Activated CD4-positive, alpha-beta T cell treated with anti-CD3 and anti-CD28 coated beads, Interleukin-2, amount 50 U/mL, for 24 hours (primary cell): ENCODE results near the gene KRTAP10-4.
A peak's percentile ranks its signal among the peaks of the same experiment; 100 is the strongest.
"Not testable (repeated sequence)": the region's sequence is repeated elsewhere in the genome, so short reads cannot be mapped to it uniquely, and the experiment has no call there.

ENCODE experiments used
- DNase-seq, 2 donors: peaks; one replicate each; pipeline ENCODE4 v3.0.0-alpha.2; 2020; ENCODE audit warnings: low read depth in 1 of 2, low spot score in 1 of 2

The KRTAP10-4 gene

DNA sequence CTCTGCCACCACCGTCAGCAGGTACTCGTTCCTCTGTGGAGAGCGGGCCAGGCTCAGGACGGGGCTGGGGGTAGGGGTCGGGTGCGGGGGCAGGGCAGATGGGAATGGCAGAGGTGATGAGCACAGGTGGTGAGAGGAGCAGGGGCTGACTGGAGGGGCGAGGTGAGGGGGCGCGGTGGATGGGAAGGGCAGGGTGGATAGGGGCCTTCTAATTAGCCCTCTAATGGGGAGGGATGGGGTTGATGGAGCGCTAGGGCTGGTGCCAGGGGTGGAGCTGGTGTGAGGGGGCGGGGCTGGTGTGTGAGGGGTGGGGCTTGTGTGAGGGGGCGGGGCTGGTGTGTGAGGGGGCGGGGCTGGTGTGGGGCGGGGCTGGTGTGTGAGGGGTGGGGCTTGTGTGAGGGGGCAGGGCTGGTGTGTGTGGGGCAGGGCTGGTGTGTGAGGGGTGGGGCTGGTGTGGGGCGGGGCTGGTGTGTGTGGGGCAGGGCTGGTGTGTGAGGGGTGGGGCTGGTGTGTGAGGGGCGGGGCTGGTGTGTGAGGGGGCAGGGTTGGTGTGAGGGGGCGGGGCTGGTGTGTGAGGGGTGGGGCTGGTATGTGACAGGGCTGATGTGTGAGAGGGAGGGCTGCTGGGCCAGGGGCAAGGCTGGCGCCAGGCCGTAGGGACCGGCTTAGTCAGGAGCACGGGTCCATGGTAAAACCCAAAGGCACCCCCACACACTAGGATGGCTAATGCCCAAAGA, 39.5 kb upstream of the KRTAP10-4 start:
- no peak for DNase-seq

DNA sequence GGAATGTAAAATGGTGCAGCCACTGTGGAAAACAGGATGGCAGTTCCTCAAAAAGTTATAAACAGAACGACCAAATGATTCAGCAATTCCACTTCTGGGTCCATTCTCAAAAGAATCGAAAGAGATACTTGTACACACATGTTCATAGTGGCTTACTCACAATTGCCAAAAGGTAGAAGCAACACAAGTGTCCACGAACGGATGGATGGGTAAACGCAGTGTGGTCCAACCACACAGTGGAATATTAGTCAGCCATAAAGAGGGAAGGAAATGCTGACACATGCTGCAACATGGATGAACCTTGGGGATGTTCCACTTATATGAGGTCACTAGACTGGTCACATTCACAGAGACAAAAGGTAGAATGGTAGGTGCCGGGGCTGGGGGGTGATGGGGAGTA, 38.8 kb upstream of the KRTAP10-4 start:
- DNase-seq: no peak

DNA sequence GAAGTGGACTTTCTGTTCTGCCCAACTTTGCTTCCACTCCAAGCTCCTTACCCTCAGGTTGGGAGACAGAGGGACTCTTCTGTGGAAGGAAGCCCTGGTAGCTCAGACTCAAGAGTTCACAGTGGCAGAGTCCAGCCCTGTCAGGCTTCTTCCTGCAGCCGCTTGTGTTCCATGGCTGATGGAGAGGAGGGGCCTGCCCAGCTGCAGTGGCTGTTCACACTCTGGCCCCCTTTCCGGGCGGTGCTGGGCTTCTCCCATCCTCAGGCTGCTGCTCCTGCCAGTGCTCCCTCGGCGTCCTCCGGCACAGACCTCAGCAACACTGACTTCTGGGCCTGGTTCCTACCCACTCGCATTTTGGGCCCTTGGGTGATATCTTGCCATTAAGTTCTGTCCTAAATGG, 37.6 kb upstream of the KRTAP10-4 start:
- DNase-seq: no peak

DNA sequence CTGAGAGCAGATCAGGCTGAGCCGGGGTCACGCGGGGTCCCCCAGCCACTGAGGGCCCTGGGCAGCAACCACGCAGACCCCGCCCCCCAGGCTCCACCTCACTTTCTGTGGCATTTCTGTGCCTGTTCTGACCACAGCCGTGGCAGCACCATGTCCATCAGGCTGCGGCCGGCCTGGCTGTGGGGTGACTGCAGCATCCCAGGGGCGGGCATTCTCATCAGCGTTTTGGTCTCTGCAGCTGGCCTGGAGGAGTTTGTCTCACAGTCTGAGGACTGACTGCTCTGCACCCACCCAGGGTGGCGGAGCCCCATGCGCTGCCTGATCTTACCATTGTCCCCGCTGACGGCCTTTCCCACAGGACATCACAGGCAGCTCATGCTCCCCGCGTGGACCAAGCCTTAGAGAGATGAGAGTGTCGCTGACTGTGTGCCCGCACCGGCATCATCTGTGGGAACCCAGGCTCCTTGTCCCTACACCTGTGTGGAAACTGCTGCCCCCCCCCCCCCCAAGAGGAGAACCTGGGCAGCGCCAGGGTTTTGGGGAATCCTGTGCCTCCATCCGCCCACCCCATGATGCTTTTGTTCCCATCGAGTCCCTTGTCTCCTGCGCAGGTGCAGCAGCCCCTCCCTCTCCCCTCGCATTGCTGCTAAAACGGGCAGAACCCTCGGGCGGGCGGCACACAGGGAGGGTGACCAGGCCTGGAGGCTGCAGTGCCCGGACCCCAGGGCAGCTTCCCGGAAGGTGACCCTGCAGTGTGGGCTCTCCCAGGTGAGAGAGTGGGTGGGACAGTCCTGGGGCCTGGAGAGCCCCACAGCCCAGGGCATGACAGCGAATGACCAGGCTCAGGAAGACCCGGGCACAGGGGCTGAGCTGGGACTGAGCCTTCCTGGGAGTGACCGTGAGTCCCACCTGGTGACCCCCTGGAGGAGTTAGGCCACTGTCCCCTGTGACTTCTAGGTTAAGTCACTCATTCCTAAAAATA, 35.3 kb upstream of the KRTAP10-4 start:
- no peak for DNase-seq

DNA sequence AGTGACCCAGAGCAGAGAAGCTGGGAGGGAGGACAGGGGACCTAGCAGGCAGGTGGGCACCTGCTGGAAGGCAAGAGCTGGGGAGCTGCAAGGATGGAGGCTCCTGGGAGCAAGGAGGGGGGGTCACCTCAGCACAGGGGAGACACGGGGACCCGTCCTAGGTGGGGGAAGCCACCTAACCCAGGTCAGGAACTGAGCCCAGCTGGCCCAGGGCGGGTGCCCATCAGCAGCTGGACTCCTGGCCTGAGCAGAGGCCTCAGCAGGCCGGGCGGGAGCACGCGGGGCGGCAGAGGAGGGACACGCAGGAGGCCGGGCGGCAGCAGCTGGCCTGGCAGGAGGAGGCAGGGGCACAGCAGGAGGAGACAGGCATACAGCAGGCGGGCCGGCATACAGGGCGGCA, 34.5 kb upstream of the KRTAP10-4 start:
- no peak for DNase-seq

DNA sequence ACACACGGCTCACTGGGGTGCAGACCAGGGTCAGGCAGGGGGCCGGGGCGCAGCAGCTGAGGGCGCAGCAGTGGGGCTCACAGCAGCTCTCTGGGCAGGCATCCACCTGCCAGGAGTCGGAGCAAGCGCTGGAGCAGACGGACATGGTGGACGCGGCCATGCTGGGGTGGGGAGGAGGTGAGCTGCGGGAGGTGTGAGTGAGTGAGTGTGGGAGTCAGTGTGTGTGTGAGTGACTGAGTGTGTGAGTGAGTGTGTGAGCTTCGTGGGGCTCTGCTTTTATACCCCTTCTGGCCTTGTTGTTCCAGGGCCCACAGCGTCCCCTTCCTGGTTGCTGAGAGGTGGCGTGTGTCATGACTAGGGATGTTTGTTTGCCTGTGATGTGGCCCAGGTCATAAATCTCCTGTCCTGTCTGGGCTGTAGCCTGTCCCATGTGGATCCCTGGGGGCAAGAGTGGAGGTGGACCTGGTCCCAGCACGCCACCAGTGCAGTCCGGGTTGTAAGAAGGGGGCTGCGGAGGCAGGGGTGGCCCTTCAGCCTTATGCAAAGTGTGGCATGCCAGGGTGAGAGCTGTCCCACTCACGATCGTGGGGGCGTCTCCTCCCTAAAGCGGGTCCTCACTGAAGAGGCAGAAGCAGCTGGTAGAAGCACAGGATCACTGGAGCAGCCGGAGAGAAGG, 33.4 kb upstream of the KRTAP10-4 start, which contains the start of gene KRTAP10-1:
KRTAP10-1 (minus strand) TSS at position 205 of the 676 bp plus-strand sequence; CDS start at position 160, 45 bp downstream.
- no peak for DNase-seq

DNA sequence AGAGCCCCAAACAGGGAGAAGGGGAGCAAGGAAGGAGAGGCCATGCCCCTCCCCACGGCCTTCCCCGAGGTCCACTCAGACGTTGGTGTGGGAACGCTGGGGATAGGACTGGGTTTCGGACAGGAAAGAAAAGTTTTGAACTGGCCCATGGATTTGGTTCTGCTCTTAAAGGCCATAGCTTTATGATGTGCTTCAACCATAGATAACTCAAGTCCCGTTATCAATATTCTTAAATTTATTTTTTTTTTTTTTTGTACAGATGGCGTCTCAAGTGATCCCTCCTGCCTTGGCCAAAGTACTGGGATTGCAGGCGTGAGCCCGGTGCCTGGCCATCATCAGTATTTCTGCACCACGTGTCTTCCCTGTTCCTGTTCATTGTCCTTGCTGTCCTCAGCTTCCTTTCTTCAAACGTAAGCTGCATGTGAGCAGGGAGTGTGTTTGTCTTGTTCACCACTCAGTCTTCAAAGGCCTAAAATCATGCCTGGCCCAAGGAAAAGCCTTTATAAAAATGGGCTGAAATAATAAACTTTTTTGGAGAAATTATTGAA, 32.7 kb upstream of the KRTAP10-4 start:
- DNase-seq: no peak

DNA sequence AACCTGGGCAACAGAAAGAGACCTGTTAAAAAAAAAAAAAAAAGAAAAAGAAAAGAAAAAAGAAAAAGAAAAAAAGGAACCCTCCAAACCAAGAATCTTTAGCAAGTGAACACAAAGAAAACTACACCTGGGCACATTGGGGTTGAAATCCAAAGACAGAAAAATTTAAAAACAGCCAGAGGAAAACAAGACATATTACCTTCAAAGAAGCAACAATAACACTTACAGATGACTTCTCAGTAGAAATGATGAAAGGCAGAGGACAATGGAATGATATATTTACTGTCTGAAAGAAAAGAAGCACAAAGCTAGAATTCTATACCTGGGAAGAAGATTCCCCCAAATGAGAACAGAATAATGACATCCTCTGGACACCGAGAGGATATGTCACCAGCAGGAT, 30.8 kb upstream of the KRTAP10-4 start:
- no peak for DNase-seq

DNA sequence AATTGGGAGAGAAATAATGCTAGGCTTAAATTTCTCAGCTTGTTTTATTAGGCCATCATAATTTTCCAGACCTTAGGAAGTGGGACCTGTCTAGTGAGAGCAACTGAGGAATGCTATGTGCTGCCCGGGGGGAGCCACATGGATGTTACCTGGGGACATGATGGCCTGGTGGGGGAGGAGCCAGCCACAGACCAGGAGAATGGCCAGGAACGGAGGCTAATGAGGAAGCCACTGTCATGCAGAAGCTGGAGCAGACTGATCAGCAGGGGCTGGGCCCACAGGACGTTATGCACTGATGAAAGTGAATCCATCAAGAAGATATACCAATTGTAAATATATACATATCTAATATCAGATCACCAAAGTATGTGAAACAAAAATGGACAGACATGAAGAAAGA, 29.0 kb upstream of the KRTAP10-4 start:
- no peak for DNase-seq

DNA sequence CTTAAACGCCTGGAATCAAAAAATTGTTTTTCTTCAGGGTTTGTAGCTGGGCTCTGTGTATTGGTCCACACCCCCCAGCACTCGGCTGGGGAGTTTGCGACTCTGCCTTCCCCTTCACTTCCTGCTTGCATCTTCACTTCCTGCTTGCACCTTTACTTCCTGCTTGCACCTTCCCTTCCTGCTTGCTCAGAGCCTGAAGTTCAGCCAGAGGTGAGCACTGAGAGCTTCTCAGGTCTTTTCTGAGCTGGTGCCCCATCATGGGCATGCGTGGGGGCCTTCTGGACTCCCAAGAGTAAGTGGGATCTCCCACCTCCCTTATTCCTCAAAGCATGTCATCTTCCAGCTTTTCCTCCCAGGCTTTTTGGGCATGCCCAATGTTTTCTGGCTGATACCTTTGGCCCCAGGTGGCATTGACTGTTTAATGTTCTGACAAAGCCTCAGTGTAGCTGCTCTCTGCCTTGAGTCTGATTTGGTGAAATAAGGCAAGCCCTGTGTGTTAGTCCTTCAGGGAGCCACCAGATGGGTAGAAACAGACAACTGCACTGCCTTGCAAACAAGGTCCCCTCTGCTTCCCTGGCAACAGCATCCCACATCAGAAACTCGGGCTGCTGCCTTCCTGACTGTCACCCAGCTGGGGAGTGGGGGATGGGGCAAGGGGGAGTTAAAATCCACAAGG, 25.7 kb upstream of the KRTAP10-4 start:
- DNase-seq: peak in 1 of 2 donors; percentile 15

DNA sequence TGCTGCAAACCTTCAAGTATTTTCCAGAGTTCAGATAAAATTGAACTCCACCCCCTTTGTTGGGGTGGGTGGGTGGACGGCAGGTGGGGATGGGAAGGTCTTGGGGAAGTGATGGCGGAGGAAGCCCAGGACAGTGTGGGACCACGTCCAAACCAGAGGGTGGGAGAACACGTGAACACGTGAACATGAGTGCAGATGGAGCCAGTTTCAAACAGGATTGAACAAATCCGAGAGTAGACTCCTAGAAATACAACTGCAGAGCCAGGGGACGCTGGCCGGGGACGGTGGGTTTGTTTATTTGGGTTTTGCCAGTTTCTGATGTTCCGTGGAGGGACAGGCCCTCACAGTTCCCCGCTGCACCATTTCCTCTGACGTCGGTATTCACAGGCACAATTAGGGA, 25.1 kb upstream of the KRTAP10-4 start:
- DNase-seq: no peak

DNA sequence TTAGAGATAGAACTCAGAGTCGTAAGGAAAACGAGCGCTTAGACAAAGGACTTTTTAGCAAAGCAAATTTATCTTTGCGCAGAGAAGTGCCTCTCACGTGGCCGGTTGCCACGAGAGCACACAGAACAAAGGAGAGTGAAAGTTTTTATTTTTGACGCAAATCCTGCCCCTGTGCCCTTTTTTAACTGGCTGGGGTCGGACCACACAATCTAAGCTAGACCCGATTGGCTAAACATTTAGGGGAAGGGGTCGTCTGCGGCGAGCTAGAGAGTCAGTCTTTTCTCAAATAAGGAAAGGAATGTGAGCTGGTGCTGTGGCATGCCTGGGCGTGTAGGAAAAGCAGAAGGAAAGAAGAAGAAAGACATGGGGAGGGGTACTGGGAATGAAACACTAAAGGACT, 24.6 kb upstream of the KRTAP10-4 start:
- no peak for DNase-seq

DNA sequence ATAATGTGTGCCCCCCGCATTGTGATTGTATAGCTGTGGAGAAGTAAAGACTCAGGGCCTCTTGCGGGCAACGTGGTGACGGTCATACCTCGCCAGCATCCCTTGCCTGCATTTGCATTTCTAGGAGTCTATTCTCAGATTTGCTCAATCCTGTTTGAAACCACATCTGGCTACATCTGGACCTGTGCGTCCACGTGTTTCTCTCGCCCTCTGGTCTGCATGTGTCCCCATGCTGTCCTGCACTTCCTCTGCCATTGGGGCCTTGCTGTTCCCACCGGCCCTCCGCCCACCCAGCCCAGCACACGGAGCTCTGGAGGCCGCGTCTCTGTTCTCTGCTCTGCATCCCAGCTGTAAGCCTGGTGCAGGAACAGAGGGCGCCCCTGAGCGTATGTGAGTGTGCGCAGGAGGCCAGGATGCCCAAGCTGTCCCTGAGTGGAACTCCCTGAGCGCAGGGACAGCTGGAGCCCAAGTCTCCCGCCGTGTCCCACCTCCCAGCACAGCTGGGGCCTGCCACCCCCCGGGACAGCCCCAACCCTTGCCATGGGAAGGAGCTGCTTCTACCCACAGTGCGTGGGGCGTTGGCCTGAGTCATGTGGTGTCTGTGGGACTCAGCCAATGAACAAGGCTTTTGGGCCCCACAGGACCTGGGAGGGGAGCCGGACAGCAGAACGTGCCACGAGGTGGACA, 23.9 kb upstream of the KRTAP10-4 start:
- DNase-seq: no peak

DNA sequence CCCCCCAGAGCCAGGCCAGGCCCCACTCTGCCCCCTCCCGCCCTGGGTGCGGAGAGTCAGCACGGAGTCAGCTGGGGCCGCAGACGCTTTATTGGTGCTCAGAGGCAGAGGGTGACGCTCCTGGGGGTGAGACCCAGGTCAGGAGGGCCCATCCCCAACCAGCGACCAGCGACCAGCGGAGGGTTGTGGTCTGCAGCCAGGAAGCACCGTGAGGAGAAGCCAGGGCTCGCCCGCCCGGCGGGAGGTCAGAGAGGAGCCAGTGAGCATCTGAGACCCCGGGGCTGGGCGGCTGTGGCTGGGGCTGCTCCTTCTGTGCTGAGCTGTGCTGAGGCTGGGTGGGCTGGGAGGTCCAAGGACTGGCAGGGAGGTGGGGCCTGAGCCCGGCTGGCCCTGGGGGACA, 23.2 kb upstream of the KRTAP10-4 start:
- DNase-seq: not testable (repeated sequence)

DNA sequence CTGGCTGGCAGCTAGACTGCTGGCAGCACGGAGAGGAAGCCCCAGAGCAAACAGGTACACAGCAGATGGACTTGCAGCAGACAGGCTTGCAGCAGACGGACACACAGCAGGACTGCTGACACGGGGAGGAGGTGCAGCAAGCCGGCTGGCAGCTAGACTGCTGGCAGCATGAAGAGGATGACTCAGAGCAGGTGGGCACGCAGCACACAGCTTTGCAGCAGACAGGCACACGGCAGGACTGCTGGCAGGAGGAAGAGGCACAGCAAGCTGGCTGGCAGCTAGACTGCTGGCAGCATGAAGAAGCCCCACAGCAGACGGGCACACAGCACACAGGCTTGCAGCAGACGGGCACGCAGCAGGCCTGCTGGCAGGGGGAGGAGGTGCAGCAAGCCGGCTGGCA, 22.7 kb upstream of the KRTAP10-4 start:
- no peak for DNase-seq

DNA sequence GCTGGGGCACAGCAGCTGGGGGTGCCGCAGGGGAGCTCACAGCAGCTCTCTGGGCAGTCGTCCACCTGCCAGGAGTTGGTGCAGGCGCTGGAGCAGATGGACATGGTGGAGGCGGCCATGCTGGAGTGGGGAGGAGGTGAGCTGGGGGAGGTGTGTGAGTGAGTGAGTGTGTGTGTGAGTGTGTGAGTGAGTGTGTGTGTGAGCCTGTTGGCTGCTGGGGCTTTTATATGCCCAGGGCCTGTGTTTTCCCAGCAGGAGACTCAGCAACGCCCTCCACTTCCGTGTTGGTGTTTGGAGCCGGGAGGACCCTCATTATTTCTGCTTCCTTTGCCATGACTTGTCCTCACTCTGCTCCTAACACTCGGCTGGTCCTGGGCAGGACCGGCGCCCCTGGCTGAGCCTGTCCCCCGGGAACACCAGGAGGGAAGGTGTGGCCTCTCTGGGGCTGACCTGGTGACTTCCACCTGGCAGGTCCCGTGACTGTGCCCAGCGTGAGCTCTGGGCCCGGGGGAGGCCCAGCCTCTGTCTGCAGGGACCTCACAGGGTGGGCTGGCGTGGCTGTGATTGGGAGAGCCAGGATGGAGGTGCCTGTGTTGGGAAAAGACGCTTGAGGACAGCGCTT, 22.1 kb upstream of the KRTAP10-4 start, which contains the start of gene KRTAP10-2:
KRTAP10-2 (minus strand) TSS at position 166 of the 622 bp plus-strand sequence; CDS start at position 119, 47 bp downstream.
- DNase-seq: no peak

DNA sequence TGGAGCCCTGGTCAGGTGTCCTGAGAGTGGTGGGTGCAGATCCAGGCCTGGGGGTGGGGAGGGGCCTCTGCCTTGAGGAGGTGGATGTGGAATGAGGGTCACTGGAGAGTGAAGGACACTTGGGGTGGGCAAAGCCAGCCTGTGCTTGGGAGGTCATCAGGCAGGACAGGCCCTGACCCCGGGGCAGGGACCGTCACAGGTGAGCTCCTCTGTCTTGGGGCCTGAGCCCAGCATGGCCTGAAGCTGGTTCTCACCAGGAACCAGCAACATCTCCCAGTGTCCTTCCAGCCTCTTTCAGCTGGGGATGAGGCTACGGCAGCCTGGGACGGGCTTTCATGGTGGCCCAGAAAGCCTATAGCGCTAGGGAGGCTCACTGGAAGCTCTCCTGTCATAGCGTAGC, 21.4 kb upstream of the KRTAP10-4 start:
- DNase-seq: no peak

DNA sequence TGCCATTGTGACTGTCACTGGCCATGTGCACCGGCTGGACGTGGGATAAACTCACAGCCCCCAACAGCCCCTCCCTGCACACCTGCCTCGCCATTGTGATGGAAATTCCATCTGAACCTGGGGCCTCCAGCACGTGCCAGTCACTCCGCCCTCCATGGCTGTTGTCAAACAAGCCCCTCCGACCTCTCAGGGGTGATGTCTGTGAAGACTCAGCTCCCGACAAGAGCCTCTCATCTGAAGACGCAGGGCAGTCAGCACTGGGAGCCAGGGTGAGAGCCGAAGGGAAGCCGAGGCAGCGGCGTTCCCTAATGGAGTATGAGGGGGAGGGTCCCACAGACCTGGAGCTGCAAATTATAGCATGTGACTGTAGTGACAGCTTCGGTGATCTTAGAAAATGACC, 20.8 kb upstream of the KRTAP10-4 start:
- DNase-seq: no peak

DNA sequence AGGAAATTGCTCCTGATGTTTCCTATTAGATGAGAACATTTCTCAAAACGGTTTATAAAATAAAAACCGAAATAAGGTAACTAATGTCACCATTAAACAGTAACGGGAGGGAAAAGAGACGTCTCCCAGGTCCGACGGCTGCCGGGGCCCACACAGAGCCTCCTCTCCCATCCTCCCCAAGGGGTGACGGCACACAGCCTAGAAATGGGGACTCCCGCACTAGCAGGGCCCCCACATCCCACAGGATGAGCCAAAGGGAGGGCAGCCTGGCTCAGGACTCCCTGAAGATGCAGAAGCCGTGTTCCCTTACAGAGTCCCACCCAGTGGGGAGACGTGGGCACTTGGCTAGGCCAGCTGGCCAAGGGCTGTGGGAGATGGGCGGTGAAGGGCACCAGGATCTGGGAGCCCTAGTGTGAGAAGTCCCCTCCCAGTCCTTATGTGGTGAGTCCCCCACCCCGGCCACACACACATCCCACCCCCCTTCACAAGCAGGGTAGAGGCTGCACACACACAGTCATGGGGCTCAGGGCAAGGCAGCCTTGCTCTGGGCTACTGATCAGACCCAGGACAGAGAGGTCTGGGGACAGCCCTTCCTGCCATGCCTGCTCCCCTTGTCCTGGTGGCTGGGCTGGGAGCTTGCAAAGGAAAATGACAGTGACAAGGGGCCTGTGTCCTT, 18.2 kb upstream of the KRTAP10-4 start:
- DNase-seq: no peak
